SJCRH30 (cell line): ENCODE results near the gene TRIM33. TPM values are rescaled to one million over a fixed set of nuclear protein-coding genes. Genes with fewer than 3 reads are reported as not detected.

ENCODE experiments used
- DNase-seq, 2 experiments: peaks; one replicate each; pipeline ENCODE4 v3.0.0-alpha.2; 2015 to 2020
- H3K27ac ChIP-seq: fragments of 250-450 bp; sonication (Bioruptor Pico); 2 replicates; pipeline ENCODE4 v1.5.1; 2020; ENCODE audit warnings: mild to moderate bottlenecking, moderate library complexity
- H3K27me3 ChIP-seq: fragments of 250-450 bp; sonication (Bioruptor Pico); 2 replicates; pipeline ENCODE4 v1.5.1; 2020; ENCODE audit warnings: mild to moderate bottlenecking, moderate library complexity
- H3K36me3 ChIP-seq: fragments of 250-450 bp; sonication (Bioruptor Pico); 2 replicates; pipeline ENCODE4 v1.5.1; 2020; ENCODE audit warnings: mild to moderate bottlenecking, moderate library complexity
- H3K4me1 ChIP-seq: fragments of 250-450 bp; sonication (Bioruptor Pico); 2 replicates; pipeline ENCODE4 v1.5.1; 2020; ENCODE audit warnings: mild to moderate bottlenecking, moderate library complexity
- H3K4me3 ChIP-seq: fragments of 250-450 bp; sonication (Bioruptor Pico); 2 replicates; pipeline ENCODE4 v1.5.1; 2020; ENCODE audit warnings: mild to moderate bottlenecking, moderate library complexity
- H3K9me3 ChIP-seq: fragments of 250-450 bp; sonication (Bioruptor Pico); replicated peaks from 2 replicates; pipeline ENCODE4 v1.5.1; 2020; ENCODE audit warnings: mild to moderate bottlenecking, moderate library complexity
- total RNA-seq: library from RNA; depleted of rRNA; stranded (reverse); fragments of >200 nt; shearing (Covaris generic); gene quantifications from 2 replicates; pipeline ENCODE4 v1.2.3, GENCODE V29; 2014; rRNA removed

The TRIM33 gene
- total RNA-seq, 1 experiment from 2014 or later = 37.7 TPM

- no peak for DNase-seq
- Histone ChIP-seq H3K36me3 (no peaks in the 10 kb centered on the region), H3K9me3 (no peaks in the 10 kb centered on the region), H3K27me3 (no peaks in the 10 kb centered on the region), H3K4me3 (no peak overlapping the region), H3K4me1 (peaks cover 10% of the 10 kb centered on the region), H3K27ac (no peak overlapping the region)
Measured at GRCh38 chr1:114350731-114351445, 160.1 kb downstream of the TRIM33 start.

GRCh38 chr1:114349891-114350605 lies 161.0 kb downstream of the TRIM33 start:
- H3K4me1 ChIP-seq = peaks cover 15% of the 10 kb centered on the region
- H3K4me3 ChIP-seq = no peak overlapping the region
- DNase-seq = no peak
- H3K9me3 ChIP-seq = no peaks in the 10 kb centered on the region
- H3K27ac ChIP-seq = no peak overlapping the region
- H3K36me3 ChIP-seq = no peaks in the 10 kb centered on the region
- H3K27me3 ChIP-seq = no peaks in the 10 kb centered on the region

GRCh38 chr1:114347431-114348209 lies 163.4 kb downstream of the TRIM33 start:
- no peak for DNase-seq
- H3K4me1 ChIP-seq = peaks cover 18% of the 10 kb centered on the region
- H3K27me3 ChIP-seq = no peaks in the 10 kb centered on the region
- H3K36me3 ChIP-seq = no peaks in the 10 kb centered on the region
- H3K4me3 ChIP-seq = no peak overlapping the region
- no peak overlapping the region for H3K27ac ChIP-seq
- H3K9me3 ChIP-seq = no peaks in the 10 kb centered on the region

- H3K4me3 ChIP-seq = peak overlapping the region; percentile 43
- peaks cover 25% of the 10 kb centered on the region for H3K4me1 ChIP-seq
- no peaks in the 10 kb centered on the region for H3K9me3 ChIP-seq
- no peaks in the 10 kb centered on the region for H3K27me3 ChIP-seq
- H3K36me3 ChIP-seq = no peaks in the 10 kb centered on the region
- DNase-seq = peak; percentile 91 to 95
- H3K27ac ChIP-seq = peak overlapping the region; percentile 44
Measured at GRCh38 chr1:114346480-114347029, 164.4 kb downstream of the TRIM33 start.

- no peaks in the 10 kb centered on the region for H3K36me3 ChIP-seq
- H3K4me3 ChIP-seq = peak overlapping the region; percentile 43
- H3K4me1 ChIP-seq = peaks cover 31% of the 10 kb centered on the region
- peak in 1 of 2 experiments; percentile 49 for DNase-seq
- H3K27me3 ChIP-seq = no peaks in the 10 kb centered on the region
- H3K27ac ChIP-seq = peak overlapping the region; percentile 44
- H3K9me3 ChIP-seq = no peaks in the 10 kb centered on the region
Measured at GRCh38 chr1:114345930-114346479, 165.0 kb downstream of the TRIM33 start.

GRCh38 chr1:114344656-114345055 lies 166.3 kb downstream of the TRIM33 start:
- Histone ChIP-seq H3K36me3 (no peaks in the 10 kb centered on the region), H3K4me1 (peaks cover 44% of the 10 kb centered on the region), H3K27ac (no peak overlapping the region), H3K4me3 (no peak overlapping the region), H3K9me3 (0 out of 2 replicates have a peak, but pooled peaks cover 4% of the 10 kb centered on the region), H3K27me3 (no peaks in the 10 kb centered on the region)
- DNase-seq = no peak

Other genes with a start within 250 kb of the TRIM33 start
- 65.5 and 67.2 TPM in 2 replicates for gene BCAS2, start 70.4 kb upstream of the TRIM33 start, total RNA-seq
- 1.7 and 2.1 TPM in 2 replicates for gene DENND2C, start 158.8 kb upstream of the TRIM33 start, total RNA-seq
- gene AMPD1, start 184.3 kb upstream of the TRIM33 start, total RNA-seq = not detected in 2 replicates
- 69.4 and 74.9 TPM in 2 replicates for gene NRAS, start 205.6 kb upstream of the TRIM33 start, total RNA-seq
- 674 and 704 TPM in 2 replicates for gene CSDE1, start 246.8 kb upstream of the TRIM33 start, total RNA-seq